K562 (cell line): ENCODE results near the gene RPS10. TPM values are rescaled to one million over a fixed set of nuclear protein-coding genes. Genes with fewer than 3 reads are reported as not detected.

Experiments
- MGA ChIP-seq: fragments of 450-650 bp; IDR thresholded peaks from 2 replicates; pipeline ENCODE4 v1.6.1; 2016; ENCODE audit warnings: mild to moderate bottlenecking, moderate library complexity
- RAD21 ChIP-seq, 2 experiments: fragments of 250-450 bp in 1 of 2; fragments of 450-650 bp in 1 of 2; sonication (Bioruptor Pico) in 1 of 2; formaldehyde crosslinking in 1 of 2; IDR thresholded peaks in 1 of 2; conservative IDR thresholded peaks in 1 of 2; 2 replicates each; pipeline versions ENCODE4 v1.4.0 to v1.8.0; 2020 to 2022; ENCODE audit warnings: mild to moderate bottlenecking in 2 of 2, moderate library complexity in 1 of 2
- RHOXF2B ChIP-seq: fragments of 250-450 bp; sonication (Bioruptor Pico); conservative IDR thresholded peaks from 2 replicates; pipeline ENCODE4 v1.5.1; 2021
- THRB ChIP-seq: fragments of 450-650 bp; formaldehyde crosslinking; conservative IDR thresholded peaks from 2 replicates; pipeline ENCODE4 v1.4.0; 2022; ENCODE audit warnings: mild to moderate bottlenecking, missing genetic modification characterization
- TSHZ1 ChIP-seq: fragments of 250-450 bp; sonication (Bioruptor Pico); IDR thresholded peaks from 2 replicates; pipeline ENCODE4 v1.4.0; 2020; ENCODE audit warnings: mild to moderate bottlenecking, moderate library complexity
- ZNF232 ChIP-seq: sonication (generic); formaldehyde crosslinking; IDR thresholded peaks from 2 replicates; pipeline ENCODE4 v1.8.0; 2022; ENCODE audit warnings: mild to moderate bottlenecking, missing genetic modification reagents
- polyA plus RNA-seq, 8 experiments: library from polyadenylated mRNA; depleted of rRNA in 4 of 8; stranded (reverse) in 5 of 8; unstranded in 3 of 8; fragments of >200 nt; fragmentation: Nextera tagmentation in 2 of 8; fragmentation: Illumina TruSeq in 1 of 8; extraction: Ambion mirVana in 2 of 8; extraction: Trizol in 1 of 8; gene quantifications; 2 replicates each; pipeline versions ENCODE4 v1.2.1 to v1.2.3, GENCODE V29; 2011 to 2014; ENCODE audit warnings: inconsistent platforms in 1 of 8, missing spikeins in 1 of 8
- total RNA-seq, 7 experiments: library from RNA; depleted of rRNA in 6 of 7; stranded (reverse); fragments of >200 nt in 6 of 7; fragmentation: Illumina TruSeq in 2 of 7; extraction: Trizol in 2 of 7; gene quantifications; 2 replicates each; pipeline versions ENCODE4 v1.2.1 to v1.2.3, GENCODE V29; 2011 to 2021; ENCODE audit warnings: low replicate concordance in 1 of 7

RPS10 gene
- total and polyA plus RNA-seq, 9 of the 15 experiments (the other 6 are each of a cell fraction or from before 2014, with no cell fraction given), result 2,680 to 5,251 (median 3,876) TPM

GRCh38 chr6:34425498-34426410 lies at the start of gene RPS10 (continued):
- TF ChIP-seq THRB (CRISPR knock-in tag) (peak; percentile 68; the same call in 1 of the 2 replicates), RHOXF2B (CRISPR knock-in tag) (no peak), RAD21 (CRISPR knock-in tag; conservative IDR thresholded peaks at IDR 0.05 in 1 of 2, IDR thresholded peaks at IDR 0.05 in 1 of 2) (peak; percentile 11 to 38; a peak in 2 of 4 replicates), ZNF232 (CRISPR knock-in tag) (0 out of 2 replicates have a peak, but pooled peaks have one; percentile 72), TSHZ1 (CRISPR knock-in tag) (no peak), MGA (peak; percentile 39; the same call in 1 of the 2 replicates)
